ENCODE measurements around the gene TBC1D1.

DNA sequence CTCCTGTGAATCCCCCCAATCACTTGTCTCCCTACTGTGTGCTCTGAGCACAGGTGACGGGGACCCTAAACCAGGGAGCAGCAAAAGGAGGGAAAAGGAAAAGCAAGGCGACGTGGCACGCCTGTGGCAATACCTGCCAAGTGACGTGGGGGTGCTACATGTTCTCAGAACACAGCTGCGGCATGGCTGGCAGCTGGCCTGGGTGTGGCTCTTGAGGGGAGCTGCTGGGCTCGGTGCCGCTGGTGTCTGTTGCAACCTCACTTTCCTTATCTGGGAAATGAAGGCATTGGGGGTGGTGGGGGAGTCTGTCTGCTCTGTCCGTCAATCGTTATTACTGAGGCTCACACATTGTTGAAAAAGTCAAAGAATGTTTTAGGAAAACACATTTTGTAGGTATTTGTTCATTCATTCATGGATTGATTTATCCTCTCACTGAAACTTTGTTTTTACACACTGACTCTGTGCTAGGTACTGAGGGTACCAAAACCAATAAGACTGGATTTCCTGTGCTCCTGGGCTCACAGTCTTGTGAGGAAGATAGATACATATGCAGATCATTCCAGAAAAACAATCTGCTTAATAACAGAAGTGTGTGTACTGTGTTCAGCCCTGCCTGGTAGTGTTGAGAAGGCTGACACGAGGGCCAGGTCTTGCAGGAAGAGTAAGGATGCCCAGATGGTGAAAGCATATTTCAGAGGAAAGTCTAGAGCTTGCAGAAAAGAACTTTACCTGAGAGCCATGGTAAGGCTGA, 286.9 kb downstream of the TBC1D1 start:
- TF ChIP-seq GATA2 (IDR thresholded peaks at IDR 0.05; ENCODE audit: low read depth, low read length) (no peak), GATA3 (IDR thresholded peaks at IDR 0.05; ENCODE audit: low read depth, low read length) (no peak)

Data from SH-SY5Y (cell line).